Subcutaneous abdominal adipose tissue (tissue), 5 donors: ENCODE measurements around the gene NKIRAS2.

Experiments used
- H3K27ac ChIP-seq: one replicate; pipeline ENCODE4 v1.7.0; 2013; ENCODE audit warnings: low read depth, mild to moderate bottlenecking, inconsistent platforms, low read length, moderate library complexity
- H3K27me3 ChIP-seq, 5 donors: one replicate each; pipeline ENCODE4 v1.7.0; 2013; ENCODE audit warnings: low read length in 5 of 5, inconsistent platforms in 1 of 5; ENCODE audit not compliant: control insufficient read depth in 5 of 5, insufficient read depth in 4 of 5
- H3K36me3 ChIP-seq, 5 donors: one replicate each; pipeline ENCODE4 v1.7.0; 2013; ENCODE audit warnings: low read length in 5 of 5; ENCODE audit not compliant: control insufficient read depth in 5 of 5, insufficient read depth in 5 of 5
- H3K4me1 ChIP-seq, 5 donors: one replicate each; pipeline ENCODE4 v1.7.0; 2013; ENCODE audit warnings: low read length in 5 of 5, mild to moderate bottlenecking in 3 of 5, moderate library complexity in 1 of 5; ENCODE audit not compliant: control insufficient read depth in 5 of 5, insufficient read depth in 5 of 5
- H3K4me3 ChIP-seq, 5 donors: one replicate each; pipeline ENCODE4 v1.7.0; 2013; ENCODE audit warnings: low read length in 5 of 5, low read depth in 1 of 5
- H3K9ac ChIP-seq, 5 donors: one replicate each; pipeline ENCODE4 v1.7.0; 2013; ENCODE audit warnings: low read length in 5 of 5, mild to moderate bottlenecking in 4 of 5, moderate library complexity in 3 of 5
- H3K9me3 ChIP-seq, 5 donors: one replicate each; pipeline ENCODE4 v1.7.0; 2013; ENCODE audit warnings: low read length in 5 of 5; ENCODE audit not compliant: control insufficient read depth in 5 of 5
- donor health status: healthy.
- donor health status: healthy.
- donor health status: healthy.
- donor health status: healthy.
- donor health status: healthy.

The NKIRAS2 gene

GRCh38 chr17:42023524-42024349 lies 3.8 kb downstream of the NKIRAS2 start:
- Histone ChIP-seq H3K27ac (peak overlapping the region; percentile 82), H3K27me3 (peaks cover 2 to 9% (median 7%) of the 10 kb centered on the region in 5 donors), H3K9ac (peak overlapping the region in 2 of 5 donors; percentile 13 to 43), H3K36me3 (peaks cover 0 to 28% (median 24%) of the 10 kb centered on the region in 5 donors), H3K4me3 (no peak overlapping the region), H3K9me3 (no peaks in the 10 kb centered on the region), H3K4me1 (peaks cover 4 to 57% (median 49%) of the 10 kb centered on the region in 5 donors)

- Histone ChIP-seq H3K36me3 (peaks cover 0 to 28% (median 24%) of the 10 kb centered on the region in 5 donors), H3K4me1 (peaks cover 4 to 55% (median 43%) of the 10 kb centered on the region in 5 donors), H3K27ac (peak overlapping the region; percentile 82), H3K9ac (peak overlapping the region in 2 of 5 donors; percentile 31 to 52), H3K27me3 (peaks cover 3 to 12% (median 7%) of the 10 kb centered on the region in 5 donors), H3K9me3 (no peaks in the 10 kb centered on the region), H3K4me3 (peak overlapping the region in 2 of 5 donors; percentile 11 to 13)
Observed at GRCh38 chr17:42025191-42025579, 5.3 kb downstream of the NKIRAS2 start.

GRCh38 chr17:42025936-42026335 lies 6.0 kb downstream of the NKIRAS2 start:
- Histone ChIP-seq H3K9me3 (no peaks in the 10 kb centered on the region), H3K4me1 (peaks cover 4 to 48% (median 35%) of the 10 kb centered on the region in 5 donors), H3K27me3 (peaks cover 3 to 12% (median 7%) of the 10 kb centered on the region in 5 donors), H3K4me3 (no peak overlapping the region), H3K27ac (no peak overlapping the region), H3K36me3 (peaks cover 0 to 28% (median 24%) of the 10 kb centered on the region in 5 donors), H3K9ac (no peak overlapping the region)

- Histone ChIP-seq H3K4me1 (peaks cover 4 to 43% (median 28%) of the 10 kb centered on the region in 5 donors), H3K4me3 (no peak overlapping the region), H3K36me3 (peaks cover 0 to 23% (median 22%) of the 10 kb centered on the region in 5 donors), H3K27me3 (peaks cover 3 to 12% (median 7%) of the 10 kb centered on the region in 5 donors), H3K27ac (no peak overlapping the region), H3K9ac (peak overlapping the region in 1 of 5 donors; percentile 23), H3K9me3 (no peaks in the 10 kb centered on the region)
Observed at GRCh38 chr17:42026857-42027589, 7.1 kb downstream of the NKIRAS2 start.

GRCh38 chr17:42027590-42027889 lies 7.7 kb downstream of the NKIRAS2 start:
- Histone ChIP-seq H3K36me3 (peaks cover 0 to 18% (median 17%) of the 10 kb centered on the region in 5 donors), H3K4me3 (no peak overlapping the region), H3K27ac (no peak overlapping the region), H3K4me1 (peaks cover 4 to 43% (median 28%) of the 10 kb centered on the region in 5 donors), H3K27me3 (peaks cover 3 to 12% (median 7%) of the 10 kb centered on the region in 5 donors), H3K9me3 (no peaks in the 10 kb centered on the region), H3K9ac (no peak overlapping the region)

- peaks cover 3 to 12% (median 7%) of the 10 kb centered on the region in 5 donors for H3K27me3 ChIP-seq
- peaks cover 4 to 42% (median 28%) of the 10 kb centered on the region in 5 donors for H3K4me1 ChIP-seq
- H3K4me3 ChIP-seq: no peak overlapping the region
- H3K9ac ChIP-seq: peak overlapping the region in 1 of 5 donors; percentile 30
- no peak overlapping the region for H3K27ac ChIP-seq
- no peaks in the 10 kb centered on the region for H3K9me3 ChIP-seq
- peaks cover 0 to 12% (median 11%) of the 10 kb centered on the region in 5 donors for H3K36me3 ChIP-seq
Observed at GRCh38 chr17:42027961-42028790, 8.3 kb downstream of the NKIRAS2 start.

GRCh38 chr17:42028791-42029127 lies 8.9 kb downstream of the NKIRAS2 start:
- Histone ChIP-seq H3K4me3 (no peak overlapping the region), H3K27me3 (peaks cover 3 to 12% (median 7%) of the 10 kb centered on the region in 5 donors), H3K36me3 (peaks cover 0 to 6% (median 5%) of the 10 kb centered on the region in 5 donors), H3K4me1 (peaks cover 4 to 36% (median 23%) of the 10 kb centered on the region in 5 donors), H3K9ac (peak overlapping the region in 1 of 5 donors; percentile 30), H3K27ac (no peak overlapping the region), H3K9me3 (no peaks in the 10 kb centered on the region)

- Histone ChIP-seq H3K4me1 (peaks cover 0 to 16% (median 6%) of the 10 kb centered on the region in 5 donors), H3K9ac (peak overlapping the region in 1 of 5 donors; percentile 47), H3K27ac (no peak overlapping the region), H3K36me3 (no peaks in the 10 kb centered on the region), H3K27me3 (peaks cover 3 to 14% (median 7%) of the 10 kb centered on the region in 5 donors), H3K9me3 (no peaks in the 10 kb centered on the region), H3K4me3 (no peak overlapping the region)
Observed at GRCh38 chr17:42031584-42031983, 11.7 kb downstream of the NKIRAS2 start.

GRCh38 chr17:42034059-42034458 lies 14.2 kb downstream of the NKIRAS2 start:
- peaks cover 0 to 6% (median 3%) of the 10 kb centered on the region in 5 donors for H3K27me3 ChIP-seq

More at GRCh38 chr17:42034059-42034458, 14.2 kb downstream of the NKIRAS2 start:
- Histone ChIP-seq H3K36me3 (no peaks in the 10 kb centered on the region), H3K9ac (no peak overlapping the region), H3K4me3 (no peak overlapping the region), H3K9me3 (no peaks in the 10 kb centered on the region), H3K4me1 (peaks cover 0 to 5% (median 0%) of the 10 kb centered on the region in 5 donors), H3K27ac (no peak overlapping the region)
